Measurements from ENCODE around the gene RCE1. TPM values are rescaled to one million over a fixed set of nuclear protein-coding genes. Genes with fewer than 3 reads are reported as not detected.

RCE1 gene
- total and polyA plus RNA-seq, 2 donors (not counting 3 experiments of a cell fraction or from before 2014, with no cell fraction given) = 26.9 to 47.4 TPM

GRCh38 chr11:66866007-66866406 lies 22.8 kb downstream of the RCE1 start:
- H3K27me3 ChIP-seq (ENCODE audit: control insufficient read depth in 2 of 2, insufficient read depth in 2 of 2, low read length in 2 of 2) = no peaks in the 10 kb centered on the region
- no peak for FAIRE-seq
- intact Hi-C loops (cut with micrococcal nuclease) = no loop called here
- no peaks in the 10 kb centered on the region for H3K4me1 ChIP-seq (ENCODE audit: control insufficient read depth, extremely low read depth, insufficient read depth, low read length)
- no peak for DNase-seq (ENCODE audit: low read depth, low spot score)
- no peak overlapping the region for H3K4me2 ChIP-seq (ENCODE audit: insufficient read depth, low read length)
- H3K36me3 ChIP-seq (ENCODE audit: control insufficient read depth in 2 of 2, extremely low read depth in 1 of 2, insufficient read depth in 2 of 2, low read length in 2 of 2) = no peaks in the 10 kb centered on the region
- H3K9me1 ChIP-seq (replicated peaks; ENCODE audit: control insufficient read depth, extremely low read depth, insufficient read depth, low read length) = no peaks in the 10 kb centered on the region
- H3K9ac ChIP-seq (replicated peaks; ENCODE audit: extremely low read depth, insufficient read depth, low read length) = no peak overlapping the region
- no TSS peak for BruUV-seq (replicated peaks)
- ChIA-PET CTCF (interaction anchor here (0.6 to 2.3 kb wide), 3 partner anchors 10 to 110 kb away, joined by 3 to 7 read pairs (median 5); no protein-coding TSS in a partner anchor), POLR2A (no interaction called here)
- TF ChIP-seq POLR2AphosphoS5 (IDR thresholded peaks at IDR 0.05; ENCODE audit: insufficient read depth, low read depth, low read length) (no peak), FOS (IDR thresholded peaks at IDR 0.05; ENCODE audit: borderline replicate concordance, insufficient read depth, low read length) (no peak), CTCF (IDR thresholded peaks at IDR 0.05; ENCODE audit: extremely low read depth in 1 of 2, insufficient read depth in 1 of 2, low read depth in 1 of 2, low read length in 2 of 2) (no peak), JUN (IDR thresholded peaks at IDR 0.05; ENCODE audit: borderline replicate concordance, insufficient read depth, insufficient read length, low read depth) (no peak), EZH2 (IDR thresholded peaks at IDR 0.05; ENCODE audit: borderline replicate concordance, low read depth, low read length, severe bottlenecking) (no peak), POLR2A (IDR thresholded peaks at IDR 0.05; ENCODE audit: low read depth, low read length) (no peak)
- no peak overlapping the region for H2AFZ ChIP-seq (ENCODE audit: low read depth, low read length)
- no peak overlapping the region for H3K27ac ChIP-seq (ENCODE audit: insufficient read depth, low read depth, low read length)
- H4K20me1 ChIP-seq (replicated peaks; ENCODE audit: control insufficient read depth, extremely low read depth, insufficient read depth, low read length) = no peaks in the 10 kb centered on the region
- H3K79me2 ChIP-seq (ENCODE audit: control insufficient read depth, insufficient read depth, low read length) = no peaks in the 10 kb centered on the region
- dilution Hi-C loops (cut with MboI; ENCODE audit: extremely low pct_ligation_motif_present, low sequenced_read_pairs) = no loop called here
- no peaks in the 10 kb centered on the region for H3K9me3 ChIP-seq (replicated peaks; ENCODE audit: control insufficient read depth, insufficient read depth, low read length)
- H3K4me3 ChIP-seq (replicated peaks in 1 of 3; ENCODE audit: insufficient read depth in 1 of 3, low read depth in 1 of 3, low read length in 3 of 3) = no peak overlapping the region

All from endothelial cell of umbilical vein (primary cell).